ENCODE results near the gene CSMD2.

The CSMD2 gene

DNA sequence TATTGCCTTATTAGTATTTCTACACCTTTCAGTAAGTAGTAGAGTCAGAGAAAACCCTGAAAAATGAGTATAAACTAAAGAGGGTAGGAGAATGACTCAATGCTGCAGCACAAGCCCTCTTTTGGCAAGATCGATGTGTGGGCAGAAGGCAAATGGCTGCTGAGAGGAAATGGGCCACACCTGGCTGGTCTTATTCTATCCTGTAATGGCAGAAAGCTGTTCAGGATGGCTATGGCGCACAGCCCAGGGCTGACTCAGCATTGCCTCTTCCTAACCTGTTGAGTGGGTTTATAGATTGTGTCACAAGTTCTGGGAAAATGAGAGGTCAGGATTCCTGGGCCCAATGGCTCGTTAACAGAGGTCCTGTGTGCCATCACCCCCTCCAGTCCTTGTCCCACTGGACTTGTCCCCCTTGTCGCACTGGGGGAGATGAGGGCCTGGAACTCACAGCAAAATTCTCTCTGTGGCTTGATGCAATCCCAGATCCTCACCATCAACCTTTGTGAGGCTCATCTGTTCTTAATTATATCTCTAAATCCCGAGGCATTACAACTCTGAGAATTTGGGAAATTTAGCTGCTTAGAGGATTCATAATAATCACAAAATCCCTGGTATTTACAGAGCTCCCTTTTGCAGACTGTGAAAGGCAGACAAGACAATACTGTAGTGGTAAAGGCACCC, 287.9 kb downstream of the CSMD2 start:
- Histone ChIP-seq H3K4me2 (no peak overlapping the region), H3K27me3 (no peaks in the 10 kb centered on the region)

DNA sequence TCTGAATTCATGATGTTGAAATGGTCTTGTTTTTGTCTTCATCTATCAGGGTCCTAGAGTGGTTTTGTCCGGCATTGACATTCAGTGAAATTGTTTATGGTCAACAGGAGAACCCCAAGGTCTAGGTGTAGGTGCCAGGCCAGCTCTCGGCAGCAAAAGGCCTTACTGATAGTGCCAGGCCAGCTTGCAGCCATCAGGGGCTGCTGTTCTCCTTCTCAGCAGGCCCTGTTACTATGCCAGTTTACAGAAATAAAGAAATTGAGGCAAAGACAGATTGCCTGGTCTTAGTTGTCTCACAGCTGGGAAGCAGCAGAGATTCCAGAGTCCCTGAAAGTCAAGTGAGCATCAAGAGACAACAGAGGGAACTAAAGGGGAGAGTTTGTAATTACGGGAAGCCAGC, 289.2 kb downstream of the CSMD2 start:
- Histone ChIP-seq H3K4me1 (no peaks in the 10 kb centered on the region), H3K9ac (no peak overlapping the region), H4K20me1 (no peaks in the 10 kb centered on the region), H3K4me2 (no peak overlapping the region), H3K27ac (no peak overlapping the region), H3K9me3 (no peaks in the 10 kb centered on the region), H3K27me3 (no peaks in the 10 kb centered on the region), H3K4me3 (no peak overlapping the region), H3K36me3 (no peaks in the 10 kb centered on the region)
- no peak for TF ChIP-seq Cebpa-rat (IDR thresholded peaks at IDR 0.05)

More for the DNA sequence above, 287.9 kb downstream of the CSMD2 start:
- Histone ChIP-seq H3K36me3 (no peaks in the 10 kb centered on the region), H3K4me3 (no peak overlapping the region), H4K20me1 (no peaks in the 10 kb centered on the region), H3K9me3 (no peaks in the 10 kb centered on the region), H3K27ac (no peak overlapping the region), H3K9ac (no peak overlapping the region), H3K4me1 (no peaks in the 10 kb centered on the region)
- TF ChIP-seq Cebpa-rat (IDR thresholded peaks at IDR 0.05), result no peak

DNA sequence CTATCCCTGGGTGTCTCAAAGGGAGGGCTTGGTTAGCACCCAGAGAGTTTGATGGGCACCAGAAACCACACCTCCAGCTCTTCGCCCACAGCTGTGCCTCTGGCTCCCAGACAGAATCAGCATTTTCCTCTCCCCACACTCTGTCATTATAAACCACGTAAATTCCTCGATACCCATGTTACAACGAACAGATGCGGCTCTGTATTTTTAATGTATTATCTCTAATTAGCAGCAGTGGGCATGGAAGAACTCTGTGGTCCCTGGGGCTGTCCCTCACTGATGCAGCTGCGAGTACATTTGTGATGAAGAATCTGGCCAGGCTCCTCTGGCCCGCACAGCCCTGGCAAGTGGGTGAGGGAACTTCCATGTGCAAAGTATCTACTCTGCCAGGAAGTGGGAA, 290.4 kb downstream of the CSMD2 start:
- Histone ChIP-seq H3K4me1 (no peaks in the 10 kb centered on the region), H3K9ac (no peak overlapping the region), H3K27ac (no peak overlapping the region), H3K36me3 (no peaks in the 10 kb centered on the region), H3K4me2 (no peak overlapping the region), H4K20me1 (no peaks in the 10 kb centered on the region), H3K27me3 (no peaks in the 10 kb centered on the region), H3K4me3 (no peak overlapping the region), H3K9me3 (no peaks in the 10 kb centered on the region)
- no peak for TF ChIP-seq Cebpa-rat (IDR thresholded peaks at IDR 0.05)

DNA sequence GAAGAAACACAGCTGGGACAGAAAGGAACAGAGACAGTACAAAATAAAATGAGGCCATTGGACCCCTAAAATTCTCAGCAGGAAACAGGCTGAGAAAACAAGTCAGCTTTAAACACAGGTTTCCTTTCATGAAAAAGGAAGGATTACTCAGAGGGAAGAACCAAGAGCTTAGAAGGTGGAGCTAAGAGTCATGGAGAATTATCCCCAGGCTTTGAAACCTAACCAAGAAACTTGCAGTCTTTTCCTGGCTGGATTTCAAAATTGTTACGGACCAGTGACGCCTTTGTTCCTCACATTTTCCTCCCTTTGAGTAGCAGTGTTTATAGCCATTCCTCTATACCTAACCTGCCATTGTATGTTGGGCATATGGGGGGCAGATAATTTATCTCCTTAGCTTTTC, 292.3 kb downstream of the CSMD2 start:
- no peak overlapping the region for H3K9ac ChIP-seq
- H4K20me1 ChIP-seq, result no peaks in the 10 kb centered on the region
- TF ChIP-seq Cebpa-rat (IDR thresholded peaks at IDR 0.05), result no peak
- no peaks in the 10 kb centered on the region for H3K36me3 ChIP-seq
- H3K27ac ChIP-seq, result no peak overlapping the region
- no peaks in the 10 kb centered on the region for H3K4me1 ChIP-seq
- no peaks in the 10 kb centered on the region for H3K27me3 ChIP-seq
- no peak overlapping the region for H3K4me2 ChIP-seq
- no peaks in the 10 kb centered on the region for H3K9me3 ChIP-seq
- no peak overlapping the region for H3K4me3 ChIP-seq

DNA sequence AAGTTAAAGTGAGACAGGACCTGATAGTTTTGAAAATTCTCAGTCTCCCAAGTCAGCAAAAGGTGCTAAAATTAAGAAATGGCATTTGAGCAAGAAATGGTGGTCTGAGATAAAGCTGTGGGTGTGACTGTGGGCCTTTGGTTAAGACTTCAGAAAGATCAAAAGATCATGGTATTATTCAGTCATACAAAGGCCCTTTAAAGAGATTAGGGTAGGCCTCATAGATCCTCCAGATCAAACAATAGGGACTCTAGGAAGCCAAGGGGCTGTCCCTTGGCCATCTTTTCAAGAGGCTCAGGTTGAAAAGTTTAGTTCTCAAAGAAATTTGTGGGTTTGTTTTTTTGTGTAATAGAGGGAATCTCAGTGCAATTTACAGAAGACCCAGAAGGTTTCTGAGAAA, 292.8 kb downstream of the CSMD2 start:
- H3K9ac ChIP-seq, result no peak overlapping the region
- no peak overlapping the region for H3K4me3 ChIP-seq
- H3K27ac ChIP-seq, result no peak overlapping the region
- H3K27me3 ChIP-seq, result no peaks in the 10 kb centered on the region
- H3K36me3 ChIP-seq, result no peaks in the 10 kb centered on the region
- TF ChIP-seq Cebpa-rat (IDR thresholded peaks at IDR 0.05), result no peak
- no peaks in the 10 kb centered on the region for H4K20me1 ChIP-seq
- no peak overlapping the region for H3K4me2 ChIP-seq
- H3K9me3 ChIP-seq, result no peaks in the 10 kb centered on the region
- H3K4me1 ChIP-seq, result no peaks in the 10 kb centered on the region

DNA sequence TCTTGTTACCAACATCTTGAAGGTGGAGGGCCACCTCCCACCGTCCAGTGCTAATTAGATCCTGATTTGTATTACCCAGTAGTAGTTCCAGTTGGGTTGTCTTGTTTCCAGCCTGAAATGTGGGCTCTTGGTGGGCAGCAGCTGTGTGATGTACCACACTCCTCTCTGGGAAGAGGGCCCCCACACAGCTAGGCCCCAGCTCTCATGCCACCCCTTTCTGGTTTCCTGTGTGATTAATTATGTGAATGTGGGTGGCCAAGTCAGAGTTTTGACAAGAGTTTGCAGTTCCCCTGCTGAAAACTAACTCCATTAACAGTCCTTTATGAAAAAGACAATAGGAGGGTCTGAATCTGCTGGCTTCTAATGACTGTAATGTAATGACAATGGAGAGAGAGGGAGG, 297.3 kb downstream of the CSMD2 start:
- Histone ChIP-seq H3K9ac (no peak overlapping the region), H3K27ac (no peak overlapping the region), H3K4me3 (no peak overlapping the region), H3K36me3 (no peaks in the 10 kb centered on the region), H4K20me1 (no peaks in the 10 kb centered on the region), H3K4me2 (no peak overlapping the region), H3K9me3 (no peaks in the 10 kb centered on the region), H3K4me1 (no peaks in the 10 kb centered on the region), H3K27me3 (no peaks in the 10 kb centered on the region)
- TF ChIP-seq Cebpa-rat (IDR thresholded peaks at IDR 0.05), result no peak

DNA sequence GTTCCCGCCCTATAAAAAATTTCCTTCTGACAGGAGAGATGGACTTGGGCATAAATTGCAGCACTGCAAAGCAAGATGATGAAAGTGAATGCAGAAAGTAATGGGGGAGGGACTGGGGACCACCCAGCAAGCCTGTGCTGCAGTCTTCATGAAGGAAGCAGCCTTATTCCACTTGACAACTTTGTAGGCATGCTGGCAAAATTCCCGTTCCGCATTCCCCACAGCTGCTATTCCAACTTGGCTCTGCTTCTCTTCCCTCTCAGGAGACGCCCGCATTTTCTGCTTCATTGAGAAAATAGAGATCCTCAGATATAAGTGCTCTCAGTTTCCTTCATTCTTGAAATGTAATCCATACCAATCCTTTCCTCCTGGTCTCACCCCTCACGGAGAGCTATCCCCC, 298.7 kb downstream of the CSMD2 start:
- no peaks in the 10 kb centered on the region for H4K20me1 ChIP-seq
- H3K4me2 ChIP-seq, result no peak overlapping the region
- no peaks in the 10 kb centered on the region for H3K4me1 ChIP-seq
- H3K27me3 ChIP-seq, result no peaks in the 10 kb centered on the region
- no peak overlapping the region for H3K27ac ChIP-seq
- H3K4me3 ChIP-seq, result no peak overlapping the region
- H3K9ac ChIP-seq, result no peak overlapping the region
- H3K9me3 ChIP-seq, result no peaks in the 10 kb centered on the region
- no peaks in the 10 kb centered on the region for H3K36me3 ChIP-seq
- no peak for TF ChIP-seq Cebpa-rat (IDR thresholded peaks at IDR 0.05)

DNA sequence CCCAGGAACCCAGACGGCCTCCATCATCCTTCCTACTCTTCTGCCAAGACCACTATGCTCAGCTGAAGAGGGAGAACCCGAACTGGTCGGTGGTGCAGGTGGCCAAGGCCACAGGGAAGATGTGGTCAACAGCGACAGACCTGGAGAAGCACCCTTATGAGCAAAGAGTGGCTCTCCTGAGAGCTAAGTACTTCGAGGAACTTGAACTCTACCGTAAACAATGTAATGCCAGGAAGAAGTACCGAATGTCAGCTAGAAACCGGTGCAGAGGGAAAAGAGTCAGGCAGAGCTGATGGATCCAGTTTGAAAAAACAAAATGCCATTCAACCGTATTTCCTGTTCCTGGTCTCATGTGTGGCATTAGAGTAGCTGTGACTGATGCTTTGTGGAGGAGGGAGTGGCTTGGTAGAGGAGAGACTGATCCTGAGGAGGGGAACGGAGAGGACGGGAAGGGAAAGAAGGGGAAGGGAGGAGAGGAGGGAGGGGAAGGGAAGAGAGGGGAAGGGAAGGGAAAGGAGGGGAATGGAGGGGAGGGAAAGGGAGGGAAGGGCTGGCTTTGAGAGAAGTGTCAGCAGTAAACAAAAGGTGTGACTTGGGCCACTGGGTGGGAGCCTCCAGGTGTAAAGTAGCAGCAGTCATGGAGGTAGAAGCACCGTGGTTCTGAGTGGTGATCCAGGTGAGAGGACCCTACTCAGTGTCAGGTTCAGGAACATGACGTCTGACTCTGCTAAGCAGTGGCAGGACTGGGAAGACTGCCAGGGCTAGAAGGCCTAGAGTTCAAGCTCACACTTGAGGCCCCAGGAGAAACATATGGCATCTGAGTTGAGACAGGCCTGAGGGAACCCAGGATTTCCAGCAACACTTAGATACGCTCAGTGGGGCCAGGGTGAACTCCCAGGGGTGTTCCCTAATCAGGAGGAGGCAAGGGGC, 300.3 kb downstream of the CSMD2 start:
- H3K27ac ChIP-seq, result no peak overlapping the region
- TF ChIP-seq Cebpa-rat (IDR thresholded peaks at IDR 0.05), result no peak
- no peaks in the 10 kb centered on the region for H3K36me3 ChIP-seq
- H3K4me3 ChIP-seq, result no peak overlapping the region
- H3K9ac ChIP-seq, result no peak overlapping the region
- no peaks in the 10 kb centered on the region for H3K27me3 ChIP-seq
- H3K4me2 ChIP-seq, result no peak overlapping the region; the same call in 1 of the 2 replicates
- H4K20me1 ChIP-seq, result no peaks in the 10 kb centered on the region
- H3K9me3 ChIP-seq, result no peaks in the 10 kb centered on the region
- no peaks in the 10 kb centered on the region for H3K4me1 ChIP-seq

DNA sequence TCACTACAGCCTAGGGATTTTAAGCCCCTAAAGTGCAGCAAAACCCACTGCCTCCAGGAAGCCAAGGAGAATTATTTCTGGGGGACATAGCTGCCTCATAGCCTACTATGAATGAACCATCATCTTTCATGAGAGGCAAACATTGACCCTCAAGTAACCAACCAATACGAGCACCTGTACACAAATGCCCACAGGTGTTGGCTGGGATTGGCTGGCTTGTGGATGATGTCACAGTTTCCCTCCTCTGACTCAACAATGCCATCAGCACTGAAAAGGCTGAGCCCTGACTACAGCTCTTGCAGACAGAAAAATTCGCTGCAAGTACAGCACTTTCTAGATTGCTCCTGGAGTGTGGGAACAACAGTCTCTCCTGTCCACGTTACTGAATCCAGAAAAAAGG, 301.3 kb downstream of the CSMD2 start, which contains the start of gene HMGB4:
HMGB4 (plus strand) TSS at position 301 of the 400 bp plus-strand sequence. CDS start 113 bp downstream, outside the sequence.
- no peak within 1 kb of the TSS for H3K27ac ChIP-seq
- H3K9me3 ChIP-seq, result no peaks in the 10 kb centered on the region
- no peak within 1 kb of the TSS for H3K4me3 ChIP-seq
- no peak within 1 kb of the TSS for H3K9ac ChIP-seq
- H3K4me1 ChIP-seq, result no peaks in the 10 kb centered on the region
- no peak for TF ChIP-seq Cebpa-rat (IDR thresholded peaks at IDR 0.05)
- no peaks in the 10 kb centered on the region for H3K27me3 ChIP-seq
- H3K4me2 ChIP-seq, result no peak within 1 kb of the TSS; the same call in 1 of the 2 replicates
- no peaks in the 10 kb centered on the region for H4K20me1 ChIP-seq
- no peaks in the 10 kb centered on the region for H3K36me3 ChIP-seq

DNA sequence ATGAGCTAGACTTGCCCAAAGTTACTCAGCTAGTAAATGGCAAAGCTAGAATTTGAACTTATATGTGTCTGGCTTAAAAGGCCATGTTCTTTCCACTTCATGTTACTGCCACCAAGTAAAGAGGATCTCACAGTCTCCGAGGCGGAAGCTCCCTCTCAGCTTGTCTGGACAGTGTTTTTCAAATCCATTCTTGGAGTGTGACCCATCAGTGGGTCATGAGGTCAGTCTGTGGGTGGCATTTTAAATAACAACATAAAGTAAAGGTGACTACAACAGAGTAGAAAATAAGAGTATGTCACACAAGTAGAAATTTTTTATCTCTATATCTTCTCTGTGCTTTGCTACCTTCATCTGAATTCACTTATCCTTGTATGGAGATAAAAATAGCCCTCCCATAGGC, 304.4 kb downstream of the CSMD2 start:
- H3K27me3 ChIP-seq, result no peaks in the 10 kb centered on the region
- H3K27ac ChIP-seq, result no peak overlapping the region
- H3K4me3 ChIP-seq, result no peak overlapping the region
- H3K4me2 ChIP-seq, result no peak overlapping the region
- no peaks in the 10 kb centered on the region for H4K20me1 ChIP-seq
- no peak overlapping the region for H3K9ac ChIP-seq
- TF ChIP-seq Cebpa-rat (IDR thresholded peaks at IDR 0.05), result no peak
- no peaks in the 10 kb centered on the region for H3K4me1 ChIP-seq
- no peaks in the 10 kb centered on the region; the same call in 1 of the 2 replicates for H3K9me3 ChIP-seq
- H3K36me3 ChIP-seq, result no peaks in the 10 kb centered on the region
